HG02970 (cell line): ENCODE measurements around the gene TUBB3.
"Not testable (repeated sequence)": the region's sequence is repeated elsewhere in the genome, so short reads cannot be mapped to it uniquely, and the experiment has no call there.

Source experiments
- ATAC-seq: cut with Tn5 transposase; IDR thresholded peaks from one replicate; pipeline ENCODE4 v1.9.1; 2021; ENCODE audit warnings: mild to moderate bottlenecking, moderate library complexity, moderate number of reproducible peaks; ENCODE audit not compliant: unreplicated experiment, low FRiP score

Gene TUBB3

GRCh38 chr16:89899879-89900481 lies 23.2 kb upstream of the TUBB3 start:
- ATAC-seq = no peak

- ATAC-seq = no peak
These were observed 22.3 kb upstream of the TUBB3 start for GRCh38 chr16:89900885-89901284.

GRCh38 chr16:89902980-89903379 lies 20.2 kb upstream of the TUBB3 start:
- ATAC-seq = no peak

- no peak for ATAC-seq
These were observed 19.1 kb upstream of the TUBB3 start for GRCh38 chr16:89903908-89904515.

GRCh38 chr16:89904606-89905510 lies 18.3 kb upstream of the TUBB3 start:
- ATAC-seq = no peak

GRCh38 chr16:89905511-89906139 lies 17.5 kb upstream of the TUBB3 start:
- ATAC-seq = no peak

GRCh38 chr16:89906140-89907025 lies 16.8 kb upstream of the TUBB3 start:
- no peak for ATAC-seq

GRCh38 chr16:89907055-89907814 lies 15.9 kb upstream of the TUBB3 start:
- ATAC-seq = no peak

- no peak for ATAC-seq
These were observed 14.9 kb upstream of the TUBB3 start for GRCh38 chr16:89908236-89908635.

GRCh38 chr16:89909777-89910716 lies 13.1 kb upstream of the TUBB3 start:
- no peak for ATAC-seq

GRCh38 chr16:89910717-89911354 lies 12.3 kb upstream of the TUBB3 start:
- no peak for ATAC-seq

GRCh38 chr16:89911375-89911774 lies 11.8 kb upstream of the TUBB3 start:
- no peak for ATAC-seq

GRCh38 chr16:89912143-89912542 lies 11.0 kb upstream of the TUBB3 start:
- ATAC-seq = no peak

GRCh38 chr16:89912627-89913026 lies 10.5 kb upstream of the TUBB3 start:
- ATAC-seq = no peak

GRCh38 chr16:89913408-89914387 lies 9.4 kb upstream of the TUBB3 start:
- ATAC-seq = no peak

- not testable (repeated sequence) for ATAC-seq
These were observed 8.4 kb upstream of the TUBB3 start for GRCh38 chr16:89914642-89915285.
